UCSD-AML1 (cell line): Measurements from ENCODE around the gene RXFP4.
"Not testable (repeated sequence)": the region's sequence is repeated elsewhere in the genome, so short reads cannot be mapped to it uniquely, and the experiment has no call there.

Source experiments
- DNase-seq: peaks from one replicate; lab custom pipeline; 2025; ENCODE audit not compliant: unreplicated experiment; lab: John Stamatoyannopoulos, UW

Gene RXFP4

GRCh38 chr1:155977690-155978324 lies 36.4 kb downstream of the RXFP4 start:
- DNase-seq, result peak; percentile 41

DNA sequence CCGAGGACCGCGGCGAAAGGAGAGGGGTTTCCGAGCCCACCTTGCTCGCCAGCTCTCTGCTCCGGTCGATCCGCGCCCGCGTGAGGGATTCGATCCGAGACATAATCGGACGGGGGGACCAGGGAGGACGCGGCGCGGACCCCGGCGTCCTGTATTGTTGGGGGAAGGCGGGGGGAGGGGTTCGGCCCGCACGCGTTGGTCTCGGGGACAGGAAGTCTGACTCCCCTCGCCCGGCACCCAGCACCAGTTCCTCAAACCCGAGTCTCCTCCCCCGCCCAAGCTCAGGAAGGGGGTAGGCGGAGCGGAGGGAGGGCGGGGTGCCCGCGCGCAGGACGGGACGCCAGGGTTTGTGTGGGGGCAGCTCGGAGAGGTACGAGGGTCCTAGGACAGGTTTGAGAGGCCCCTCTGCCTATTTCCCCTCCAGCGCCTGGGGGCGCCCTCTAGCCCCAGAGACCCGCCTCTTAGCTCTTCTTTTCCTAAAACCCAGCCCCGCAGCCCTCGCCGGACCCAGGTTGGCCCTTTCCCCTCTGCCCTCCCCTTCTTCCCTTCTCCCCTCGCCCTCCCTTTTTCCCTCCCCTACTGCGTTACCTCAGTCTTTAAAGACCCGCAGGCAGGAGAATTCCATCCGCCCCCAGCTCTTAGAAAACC lies 37.0 kb downstream of the RXFP4 start, which contains the start of gene ARHGEF2:
ARHGEF2 (minus strand) TSS at position 223 of the 648 bp plus-strand sequence; CDS start at position 103, 120 bp downstream.
- DNase-seq, result peak; percentile 93

GRCh38 chr1:155978973-155979429 lies 37.6 kb downstream of the RXFP4 start:
- peak; percentile 68 for DNase-seq

GRCh38 chr1:155979597-155980343 lies 38.3 kb downstream of the RXFP4 start:
- DNase-seq, result peak; percentile 47

- DNase-seq, result peak; percentile 31
Observed at GRCh38 chr1:155981266-155982088, 40.0 kb downstream of the RXFP4 start.

GRCh38 chr1:155982106-155982505 lies 40.7 kb downstream of the RXFP4 start:
- DNase-seq, result no peak

DNA sequence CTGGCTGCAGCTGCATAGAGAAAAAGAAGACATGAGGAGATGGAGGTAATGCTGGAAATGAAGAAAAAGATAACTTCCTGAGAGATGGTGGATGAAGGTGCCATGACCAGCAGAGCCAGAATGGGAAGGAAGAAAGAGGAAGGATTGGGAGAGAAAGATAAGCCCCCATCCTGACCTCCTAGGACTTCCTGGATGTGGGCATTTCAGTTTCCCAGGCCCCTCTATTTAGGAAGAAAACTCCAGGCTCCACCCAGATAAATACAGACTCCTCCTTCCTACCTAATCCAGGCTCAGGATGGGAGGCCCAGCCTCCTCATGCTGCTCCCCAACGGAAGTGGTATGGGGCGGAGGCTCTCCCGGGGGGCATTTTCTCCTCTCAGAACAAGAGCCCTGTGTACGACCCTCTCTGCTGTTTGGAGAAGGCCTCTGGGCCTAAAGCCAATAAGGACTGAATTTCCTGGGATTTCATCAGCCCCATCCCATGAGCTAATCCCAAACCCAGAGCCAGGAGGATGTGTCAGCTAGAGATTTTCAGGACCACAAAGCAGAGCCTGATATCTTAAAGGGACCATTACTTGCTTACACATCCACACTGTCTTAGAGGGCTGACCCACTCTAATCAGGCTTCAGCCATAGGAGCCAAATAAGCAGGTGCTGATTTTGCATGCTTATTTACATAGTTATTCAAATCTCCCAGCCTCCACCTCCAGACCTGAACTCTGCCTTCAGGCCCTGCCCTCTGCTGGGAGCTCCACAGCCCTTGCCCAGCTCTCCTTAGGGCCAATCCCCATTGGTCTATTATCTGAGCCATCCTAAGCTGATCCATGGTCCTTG lies 42.0 kb downstream of the RXFP4 start:
- DNase-seq, result peak; percentile 54

DNA sequence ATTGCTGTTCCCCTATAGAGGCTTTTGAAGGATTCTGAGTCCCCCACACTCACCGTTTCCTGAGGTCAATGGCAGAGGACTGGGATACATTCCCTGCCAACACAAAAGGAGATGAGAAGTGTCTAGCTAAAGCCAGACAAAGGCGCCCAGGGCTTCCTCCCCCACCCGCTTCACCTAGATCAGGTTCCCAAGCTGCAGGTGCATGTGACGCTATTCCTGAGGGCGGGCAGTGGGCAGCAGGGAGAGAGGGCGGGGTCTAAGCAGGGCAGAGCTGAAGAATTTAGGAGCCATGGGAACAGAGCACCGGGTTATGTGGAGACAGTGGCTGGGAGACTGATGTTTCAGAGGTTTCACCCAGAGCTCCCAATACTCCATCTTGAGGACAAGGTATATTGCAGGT lies 42.9 kb downstream of the RXFP4 start:
- DNase-seq, result no peak

DNA sequence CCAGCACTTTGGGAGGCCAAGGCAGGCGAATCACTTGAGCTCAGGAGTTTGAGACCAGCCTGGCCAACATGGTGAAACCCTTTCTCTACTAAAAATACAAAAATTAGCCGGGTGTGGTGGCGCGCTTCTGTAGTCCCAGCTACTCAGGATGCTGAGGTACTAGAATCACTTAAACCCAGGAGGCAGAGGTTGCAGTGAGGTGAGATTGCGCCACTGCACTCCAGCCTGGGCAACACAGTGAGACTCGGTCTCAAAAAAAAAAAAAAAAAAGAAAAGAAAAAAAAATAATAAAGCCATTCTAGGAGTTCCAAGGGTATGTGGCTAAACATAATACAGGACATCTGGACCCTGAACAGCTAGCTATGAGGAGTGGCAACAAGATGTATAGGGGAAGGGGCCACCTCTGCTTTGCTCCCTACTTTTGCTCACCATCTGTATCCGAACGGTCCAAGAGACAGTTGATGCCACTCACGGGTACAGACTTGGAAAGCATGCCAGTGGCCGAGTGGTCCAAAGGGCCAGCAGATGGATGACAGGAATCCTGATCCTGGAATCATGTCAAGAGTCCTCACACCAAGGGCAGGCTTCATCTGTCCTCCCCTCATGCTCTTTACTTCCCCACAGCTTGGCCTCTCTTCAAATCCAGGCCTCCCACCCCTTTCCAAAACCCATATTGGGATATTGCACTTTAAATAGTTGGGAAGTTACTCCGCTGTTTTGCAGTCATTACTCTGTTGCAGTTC lies 43.6 kb downstream of the RXFP4 start:
- not testable (repeated sequence) for DNase-seq

DNA sequence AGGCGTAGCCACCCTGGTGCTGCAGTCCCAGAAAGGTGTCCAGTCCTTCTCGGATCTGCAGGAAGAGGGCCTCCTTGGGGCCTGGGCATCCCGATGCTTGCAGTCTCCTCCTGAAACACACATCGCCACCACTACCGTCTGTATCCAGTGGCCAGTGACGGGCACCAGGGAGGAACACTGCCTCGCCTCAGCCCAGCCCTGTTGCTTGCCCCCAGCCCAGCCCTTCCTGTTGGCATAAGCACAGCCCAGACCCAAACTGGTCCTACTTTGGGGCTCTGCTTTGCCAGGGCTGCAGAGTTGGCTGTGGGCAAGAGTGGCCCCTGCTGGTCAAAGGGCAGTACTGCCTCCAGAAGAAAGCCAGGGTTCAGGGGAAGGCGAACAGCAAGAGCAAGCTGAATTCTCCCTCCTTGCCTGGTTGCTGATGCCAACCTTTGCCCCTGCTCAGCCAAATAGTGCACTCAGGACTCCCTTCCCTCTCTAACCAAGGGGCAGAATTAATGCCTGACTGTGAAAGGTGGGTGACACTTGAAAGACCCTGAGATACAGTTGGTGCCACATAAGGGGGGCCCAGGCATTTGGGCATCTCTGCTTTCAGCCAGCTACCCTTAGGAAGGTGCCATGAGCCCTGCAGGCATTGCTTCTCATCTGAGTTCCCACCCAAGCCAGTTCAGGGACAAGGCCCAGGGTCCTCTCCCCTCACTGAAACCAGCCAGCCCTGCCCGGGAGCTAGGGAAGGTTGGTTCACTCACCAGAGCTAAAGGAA lies 48.0 kb downstream of the RXFP4 start:
- DNase-seq, result peak; percentile 81

GRCh38 chr1:155990005-155990739 lies 48.7 kb downstream of the RXFP4 start:
- DNase-seq, result peak; percentile 61
